Body of pancreas (tissue), 4 donors: Measurements from ENCODE around the gene ADGRV1. TPM values are rescaled to one million over a fixed set of nuclear protein-coding genes. Genes with fewer than 3 reads are reported as not detected.

Experiments
- ATAC-seq: fragments of 150-250 bp; one replicate; pipeline ENCODE4 v1.9.1; 2016
- DNase-seq, 4 donors: peaks; one replicate each; pipeline ENCODE4 v3.0.0-alpha.2; 2019
- H3K27ac ChIP-seq, 4 donors: fragments of 200-600 bp; sonication (generic); 1 replicate in 3 of 4; 2 replicates in 1 of 4; pipeline versions ENCODE4 v1.5.1 to v1.6.1; 2016 to 2019; ENCODE audit warnings: mild to moderate bottlenecking in 1 of 4, mixed read lengths in 1 of 4, moderate library complexity in 1 of 4
- H3K27me3 ChIP-seq, 2 donors: fragments of 200-600 bp; sonication (generic); one replicate each; pipeline ENCODE4 v1.6.0; 2016; ENCODE audit warnings: mild to moderate bottlenecking in 1 of 2
- H3K36me3 ChIP-seq, 2 donors: fragments of 200-600 bp; sonication (generic); replicated peaks in 1 of 2; 2 replicates each; pipeline ENCODE4 v1.5.1; 2016; ENCODE audit warnings: low read depth in 2 of 2; ENCODE audit not compliant: insufficient read depth in 1 of 2
- H3K4me1 ChIP-seq: fragments of 200-600 bp; sonication (generic); one replicate; pipeline ENCODE4 v1.6.0; 2016
- H3K4me3 ChIP-seq, 2 donors: fragments of 200-600 bp; sonication (generic); 1 replicate in 1 of 2; 2 replicates in 1 of 2; pipeline ENCODE4 v1.5.1; 2016 to 2019
- H3K9me3 ChIP-seq, 3 donors: fragments of 200-600 bp; sonication (generic); 1 replicate in 2 of 3; 2 replicates in 1 of 3; pipeline ENCODE4 v1.5.1; 2016
- POLR2A ChIP-seq, 3 donors: fragments of 450-650 bp; IDR thresholded peaks; one replicate each; pipeline ENCODE4 v1.6.1; 2016; ENCODE audit warnings: antibody characterized with exemption in 3 of 3, mild to moderate bottlenecking in 2 of 3
- WGBS, 2 donors: methylation state at CpG; one replicate each; pipeline ENCODE4 v1.1.5; 2017; 5-methylcytosine and 5-hydroxymethylcytosine counted together
- intact Hi-C: fragments of 100-400 bp; cut with DNase I; formaldehyde crosslinking; loops from one replicate; pipeline ENCODE4 v1.15.1; 2023
- total RNA-seq, 2 donors: library from RNA; depleted of rRNA; stranded (reverse); fragments of >200 nt; gene quantifications; one replicate each; pipeline ENCODE4 v1.1.0, GENCODE V29; 2016
- TF ChIP-seq, protein P1 (sequence below), 7 experiments: fragments of 450-650 bp in 4 of 7; fragments of 200-600 bp in 3 of 7; sonication (generic) in 3 of 7; IDR thresholded peaks; one replicate each; pipeline ENCODE4 v1.5.1; 2016 to 2019; ENCODE audit warnings: antibody characterized with exemption in 7 of 7

ADGRV1 gene
- total RNA-seq, 2 donors from 2014 or later, result 19.2 to 21.4 TPM

DNA sequence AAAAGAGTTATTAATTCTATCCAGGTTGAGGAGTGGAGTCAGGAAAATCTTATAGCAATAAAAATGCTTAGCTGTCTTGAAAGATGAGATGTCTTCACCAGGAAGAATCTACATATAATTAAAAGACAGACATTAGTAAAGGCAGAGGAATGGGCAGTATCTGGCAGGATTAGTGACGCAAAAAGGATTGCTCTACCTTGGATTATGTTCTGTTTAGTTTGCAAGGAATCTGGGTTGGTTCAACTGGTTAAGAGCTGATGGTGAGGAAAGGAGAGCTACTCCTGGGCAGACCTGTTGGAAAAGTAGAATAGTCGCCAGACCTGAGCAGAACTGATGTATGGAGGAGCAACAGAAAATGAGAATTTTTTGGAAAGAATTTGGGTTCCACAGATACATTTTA is 318.5 kb downstream of the ADGRV1 start:
- Histone ChIP-seq H3K9me3 (no peaks in the 10 kb centered on the region), H3K27ac (no peak overlapping the region), H3K4me1 (peaks cover 15% of the 10 kb centered on the region), H3K4me3 (no peak overlapping the region), H3K36me3 (no peaks in the 10 kb centered on the region), H3K27me3 (no peaks in the 10 kb centered on the region)
- intact Hi-C loops, result loop anchor here (10.0 kb wide), 1 partner anchor 348 kb away; no protein-coding TSS in a partner anchor
- WGBS, 2 donors, result 96 to 97% methylated on average over 2 of the region's 2 CpGs
- DNase-seq, result no peak
- TF ChIP-seq, protein P1, sequence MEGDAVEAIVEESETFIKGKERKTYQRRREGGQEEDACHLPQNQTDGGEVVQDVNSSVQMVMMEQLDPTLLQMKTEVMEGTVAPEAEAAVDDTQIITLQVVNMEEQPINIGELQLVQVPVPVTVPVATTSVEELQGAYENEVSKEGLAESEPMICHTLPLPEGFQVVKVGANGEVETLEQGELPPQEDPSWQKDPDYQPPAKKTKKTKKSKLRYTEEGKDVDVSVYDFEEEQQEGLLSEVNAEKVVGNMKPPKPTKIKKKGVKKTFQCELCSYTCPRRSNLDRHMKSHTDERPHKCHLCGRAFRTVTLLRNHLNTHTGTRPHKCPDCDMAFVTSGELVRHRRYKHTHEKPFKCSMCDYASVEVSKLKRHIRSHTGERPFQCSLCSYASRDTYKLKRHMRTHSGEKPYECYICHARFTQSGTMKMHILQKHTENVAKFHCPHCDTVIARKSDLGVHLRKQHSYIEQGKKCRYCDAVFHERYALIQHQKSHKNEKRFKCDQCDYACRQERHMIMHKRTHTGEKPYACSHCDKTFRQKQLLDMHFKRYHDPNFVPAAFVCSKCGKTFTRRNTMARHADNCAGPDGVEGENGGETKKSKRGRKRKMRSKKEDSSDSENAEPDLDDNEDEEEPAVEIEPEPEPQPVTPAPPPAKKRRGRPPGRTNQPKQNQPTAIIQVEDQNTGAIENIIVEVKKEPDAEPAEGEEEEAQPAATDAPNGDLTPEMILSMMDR (IDR thresholded peaks at IDR 0.05), result no peak
- no peak for TF ChIP-seq POLR2A (IDR thresholded peaks at IDR 0.05)
- ATAC-seq, result no peak

DNA sequence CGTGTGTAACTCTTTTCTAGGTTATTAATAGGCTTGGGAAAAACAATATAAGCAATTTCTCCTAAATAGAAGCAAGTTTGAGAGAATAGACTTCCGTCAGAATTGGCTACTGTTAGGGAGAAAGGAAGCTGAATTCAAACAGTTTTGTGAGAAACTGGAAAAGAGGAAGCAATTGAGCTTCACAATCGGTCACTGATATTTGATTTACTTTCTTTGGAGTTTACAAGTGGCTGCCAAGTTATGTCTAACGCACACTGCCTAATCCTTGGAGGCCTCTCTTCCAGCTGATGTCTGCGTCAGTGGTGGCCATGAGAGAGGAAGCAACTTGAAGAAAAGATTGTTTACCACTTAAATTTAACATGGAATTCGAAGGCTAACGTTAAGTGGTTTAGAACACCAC is 319.5 kb downstream of the ADGRV1 start:
- DNase-seq (peak in 3 of 4 donors; percentile 9 to 33 (median 27)), ATAC-seq (peak; percentile 38)
- Histone ChIP-seq H3K27me3 (no peaks in the 10 kb centered on the region), H3K9me3 (no peaks in the 10 kb centered on the region), H3K36me3 (no peaks in the 10 kb centered on the region), H3K4me1 (peaks cover 15% of the 10 kb centered on the region), H3K4me3 (no peak overlapping the region), H3K27ac (peak overlapping the region in 2 of 4 donors; percentile 9 to 42)
- 25 to 40% methylated on average over 7 of the region's 7 CpGs for WGBS, 2 donors
- intact Hi-C loops, result loop anchor here (10.0 kb wide), 1 partner anchor 347 kb away; no protein-coding TSS in a partner anchor
- TF ChIP-seq POLR2A (IDR thresholded peaks at IDR 0.05), result no peak
- TF ChIP-seq, protein P1 (IDR thresholded peaks at IDR 0.05), result no peak

DNA sequence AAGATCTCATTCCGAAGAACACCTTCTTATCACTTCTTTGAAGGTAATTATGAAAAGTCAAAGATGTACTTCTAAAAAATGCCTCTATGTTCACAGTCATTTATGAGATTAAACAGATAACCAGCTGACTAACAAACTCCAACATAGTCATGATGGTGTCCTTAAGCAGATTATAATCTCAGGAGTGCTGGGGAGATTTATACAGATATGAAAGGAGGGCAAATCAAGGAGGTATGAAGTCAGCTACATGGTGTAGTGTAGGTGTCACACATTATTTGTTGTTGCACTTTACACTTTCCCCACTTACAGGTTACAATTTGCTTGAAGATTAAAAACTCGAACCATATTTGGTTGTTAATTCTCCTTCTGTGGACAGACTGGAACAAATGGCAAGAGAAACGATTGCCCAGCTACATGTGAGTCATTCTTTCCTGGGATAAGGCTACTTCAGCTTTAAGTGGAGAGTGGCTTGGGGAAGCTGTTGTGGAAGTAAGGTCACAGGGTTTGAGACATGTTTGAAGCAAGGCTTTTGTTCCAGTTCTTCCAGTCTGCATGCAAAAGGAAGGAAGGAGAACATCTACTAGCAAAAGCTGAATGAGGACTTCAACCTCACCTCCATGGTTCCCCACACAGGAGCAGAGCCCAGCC is 320.1 kb downstream of the ADGRV1 start:
- TF ChIP-seq, protein P1 (IDR thresholded peaks at IDR 0.05), result no peak
- TF ChIP-seq POLR2A (IDR thresholded peaks at IDR 0.05), result no peak
- DNase-seq (peak in 2 of 4 donors; percentile 25 to 26), ATAC-seq (peak; percentile 58)
- Histone ChIP-seq H3K36me3 (no peaks in the 10 kb centered on the region), H3K4me3 (no peak overlapping the region), H3K4me1 (peaks cover 15% of the 10 kb centered on the region), H3K27ac (peak overlapping the region in 2 of 4 donors; percentile 9 to 42), H3K27me3 (no peaks in the 10 kb centered on the region), H3K9me3 (no peaks in the 10 kb centered on the region)
- WGBS, 2 donors, result 51 to 57% methylated on average over 3 of the region's 3 CpGs
- intact Hi-C loops, result loop anchor here (10.0 kb wide), 1 partner anchor 346 kb away; no protein-coding TSS in a partner anchor

DNA sequence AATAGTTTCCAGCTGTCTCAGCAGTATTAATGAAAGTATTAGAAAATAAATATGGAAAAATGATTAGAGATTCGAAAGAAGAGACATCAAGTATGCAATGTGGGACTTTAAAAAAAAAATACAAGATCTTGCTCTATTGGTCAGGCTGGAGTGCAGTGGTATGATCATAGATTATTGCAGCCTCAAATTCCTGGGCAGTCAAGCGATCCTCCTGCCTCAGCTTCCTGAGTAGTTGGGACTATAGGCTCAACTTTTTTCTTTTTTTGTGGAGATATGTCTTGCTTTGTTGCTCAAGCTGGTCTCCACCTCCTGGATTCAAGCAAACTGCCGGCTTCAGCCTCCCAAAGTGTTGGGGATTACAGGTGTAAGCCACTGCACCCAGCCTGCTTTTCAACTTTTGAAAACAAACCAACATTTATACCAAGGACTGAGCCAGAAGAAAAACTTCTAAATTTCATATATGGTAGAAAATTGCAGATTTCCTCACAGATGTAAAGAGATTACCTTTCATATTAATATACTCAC is 323.1 kb downstream of the ADGRV1 start:
- intact Hi-C loops, result no loop called here
- DNase-seq, result no peak
- no peak for ATAC-seq
- peaks cover 7% of the 10 kb centered on the region for H3K4me1 ChIP-seq
- no peaks in the 10 kb centered on the region for H3K27me3 ChIP-seq
- H3K9me3 ChIP-seq, result no peaks in the 10 kb centered on the region
- TF ChIP-seq POLR2A (IDR thresholded peaks at IDR 0.05), result no peak
- TF ChIP-seq, protein P1 (IDR thresholded peaks at IDR 0.05), result no peak
- no peak overlapping the region for H3K4me3 ChIP-seq
- WGBS, 2 donors, result 85 to 87% methylated on average over 3 of the region's 3 CpGs
- no peak overlapping the region for H3K27ac ChIP-seq
- H3K36me3 ChIP-seq, result no peaks in the 10 kb centered on the region
